HEK293 (cell line): ENCODE measurements around the gene PFKM.
A peak's percentile ranks its signal among the peaks of the same experiment; 100 is the strongest.

Experiments used
- EGR2 ChIP-seq: fragments of 450-650 bp; formaldehyde crosslinking; IDR thresholded peaks from 2 replicates; pipeline ENCODE4 v1.5.1; 2016; ENCODE audit warnings: low read depth, missing biosample characterization, missing genetic modification characterization
- GLIS1 ChIP-seq: fragments of 450-650 bp; formaldehyde crosslinking; IDR thresholded peaks from 2 replicates; pipeline ENCODE4 v1.5.1; 2016; ENCODE audit warnings: missing biosample characterization, missing genetic modification characterization
- GLIS2 ChIP-seq: fragments of 450-650 bp; formaldehyde crosslinking; IDR thresholded peaks from 2 replicates; pipeline ENCODE4 v1.5.1; 2016; ENCODE audit warnings: missing biosample characterization, missing genetic modification characterization
- HOXC10 ChIP-seq: sonication (generic); formaldehyde crosslinking; IDR thresholded peaks from 2 replicates; pipeline ENCODE4 v1.8.1; 2023; ENCODE audit warnings: mild to moderate bottlenecking, missing genetic modification reagents
- KLF8 ChIP-seq: fragments of 450-650 bp; formaldehyde crosslinking; IDR thresholded peaks from 2 replicates; pipeline ENCODE4 v1.5.1; 2016; ENCODE audit warnings: missing biosample characterization, missing genetic modification characterization
- SP2 ChIP-seq: fragments of 450-650 bp; formaldehyde crosslinking; IDR thresholded peaks from 2 replicates; pipeline ENCODE4 v1.5.1; 2016; ENCODE audit warnings: missing biosample characterization, missing genetic modification characterization
- TRIM28 ChIP-seq: IDR thresholded peaks from 2 replicates; pipeline ENCODE4 v1.6.1; 2011; ENCODE audit warnings: low read length, control low read depth, borderline replicate concordance
- ZBTB17 ChIP-seq: fragments of 450-650 bp; formaldehyde crosslinking; IDR thresholded peaks from 2 replicates; pipeline ENCODE4 v1.5.1; 2016; ENCODE audit warnings: missing biosample characterization, missing genetic modification characterization
- ZBTB20 ChIP-seq: fragments of 450-650 bp; formaldehyde crosslinking; IDR thresholded peaks from 2 replicates; pipeline ENCODE4 v1.5.1; 2016; ENCODE audit warnings: missing biosample characterization, missing genetic modification characterization
- ZEB2 ChIP-seq: fragments of 450-650 bp; formaldehyde crosslinking; IDR thresholded peaks from 2 replicates; pipeline ENCODE4 v1.5.1; 2016; ENCODE audit warnings: missing biosample characterization, missing genetic modification characterization
- ZFP69B ChIP-seq: fragments of 450-650 bp; formaldehyde crosslinking; IDR thresholded peaks from 2 replicates; pipeline ENCODE4 v1.5.1; 2016; ENCODE audit warnings: missing biosample characterization, missing genetic modification characterization
- ZIC2 ChIP-seq: fragments of 450-650 bp; formaldehyde crosslinking; IDR thresholded peaks from 2 replicates; pipeline ENCODE4 v1.5.1; 2016; ENCODE audit warnings: missing biosample characterization, missing genetic modification characterization
- ZNF202 ChIP-seq: fragments of 450-650 bp; formaldehyde crosslinking; IDR thresholded peaks from 2 replicates; pipeline ENCODE4 v1.5.1; 2016; ENCODE audit warnings: missing biosample characterization, missing genetic modification characterization, borderline replicate concordance
- ZNF248 ChIP-seq: fragments of 450-650 bp; formaldehyde crosslinking; IDR thresholded peaks from 2 replicates; pipeline ENCODE4 v1.5.1; 2017; ENCODE audit warnings: missing biosample characterization, missing genetic modification characterization
- ZNF280C ChIP-seq: fragments of 450-650 bp; formaldehyde crosslinking; IDR thresholded peaks from 2 replicates; pipeline ENCODE4 v1.5.1; 2016; ENCODE audit warnings: missing biosample characterization, missing genetic modification characterization
- ZNF324 ChIP-seq: fragments of 450-650 bp; formaldehyde crosslinking; IDR thresholded peaks from 2 replicates; pipeline ENCODE4 v1.5.1; 2016; ENCODE audit warnings: missing biosample characterization, missing genetic modification characterization
- ZNF529 ChIP-seq: fragments of 450-650 bp; formaldehyde crosslinking; IDR thresholded peaks from 2 replicates; pipeline ENCODE4 v1.5.1; 2017; ENCODE audit warnings: missing genetic modification characterization, missing biosample characterization; ENCODE audit not compliant: insufficient replicate concordance
- ZNF600 ChIP-seq: fragments of 450-650 bp; formaldehyde crosslinking; IDR thresholded peaks from 2 replicates; pipeline ENCODE4 v1.5.1; 2016; ENCODE audit warnings: missing biosample characterization, missing genetic modification characterization
- ZNF629 ChIP-seq: fragments of 450-650 bp; formaldehyde crosslinking; IDR thresholded peaks from 2 replicates; pipeline ENCODE4 v1.5.1; 2017; ENCODE audit warnings: missing biosample characterization, missing genetic modification characterization
- ZNF692 ChIP-seq: fragments of 450-650 bp; formaldehyde crosslinking; IDR thresholded peaks from 2 replicates; pipeline ENCODE4 v1.5.1; 2016; ENCODE audit warnings: missing biosample characterization, missing genetic modification characterization
- ZNF777 ChIP-seq: fragments of 450-650 bp; formaldehyde crosslinking; IDR thresholded peaks from 2 replicates; pipeline ENCODE4 v1.5.1; 2017; ENCODE audit warnings: missing biosample characterization, missing genetic modification characterization, borderline replicate concordance
- ZNF837 ChIP-seq: fragments of 450-650 bp; formaldehyde crosslinking; IDR thresholded peaks from 2 replicates; pipeline ENCODE4 v1.5.1; 2016; ENCODE audit warnings: missing biosample characterization, missing genetic modification characterization
- TF ChIP-seq, protein P1 (sequence below): fragments of 450-650 bp; formaldehyde crosslinking; IDR thresholded peaks from 2 replicates; pipeline ENCODE4 v1.5.1; 2017; ENCODE audit warnings: missing biosample characterization, missing genetic modification characterization
- TF ChIP-seq, protein P2 (sequence below): fragments of 450-650 bp; formaldehyde crosslinking; IDR thresholded peaks from 2 replicates; pipeline ENCODE4 v1.5.1; 2016; ENCODE audit warnings: missing biosample characterization, missing genetic modification characterization
- TF ChIP-seq, protein P3 (sequence below): fragments of 450-650 bp; formaldehyde crosslinking; IDR thresholded peaks from 2 replicates; pipeline ENCODE4 v1.5.1; 2016; ENCODE audit warnings: missing biosample characterization, missing genetic modification characterization
- TF ChIP-seq, protein P4 (sequence below): fragments of 450-650 bp; formaldehyde crosslinking; IDR thresholded peaks from 2 replicates; pipeline ENCODE4 v1.5.1; 2017; ENCODE audit warnings: missing biosample characterization, missing genetic modification characterization
- TF ChIP-seq, protein P5 (sequence below): fragments of 450-650 bp; formaldehyde crosslinking; IDR thresholded peaks from 2 replicates; pipeline ENCODE4 v1.5.1; 2016; ENCODE audit warnings: missing biosample characterization, missing genetic modification characterization

PFKM gene

DNA sequence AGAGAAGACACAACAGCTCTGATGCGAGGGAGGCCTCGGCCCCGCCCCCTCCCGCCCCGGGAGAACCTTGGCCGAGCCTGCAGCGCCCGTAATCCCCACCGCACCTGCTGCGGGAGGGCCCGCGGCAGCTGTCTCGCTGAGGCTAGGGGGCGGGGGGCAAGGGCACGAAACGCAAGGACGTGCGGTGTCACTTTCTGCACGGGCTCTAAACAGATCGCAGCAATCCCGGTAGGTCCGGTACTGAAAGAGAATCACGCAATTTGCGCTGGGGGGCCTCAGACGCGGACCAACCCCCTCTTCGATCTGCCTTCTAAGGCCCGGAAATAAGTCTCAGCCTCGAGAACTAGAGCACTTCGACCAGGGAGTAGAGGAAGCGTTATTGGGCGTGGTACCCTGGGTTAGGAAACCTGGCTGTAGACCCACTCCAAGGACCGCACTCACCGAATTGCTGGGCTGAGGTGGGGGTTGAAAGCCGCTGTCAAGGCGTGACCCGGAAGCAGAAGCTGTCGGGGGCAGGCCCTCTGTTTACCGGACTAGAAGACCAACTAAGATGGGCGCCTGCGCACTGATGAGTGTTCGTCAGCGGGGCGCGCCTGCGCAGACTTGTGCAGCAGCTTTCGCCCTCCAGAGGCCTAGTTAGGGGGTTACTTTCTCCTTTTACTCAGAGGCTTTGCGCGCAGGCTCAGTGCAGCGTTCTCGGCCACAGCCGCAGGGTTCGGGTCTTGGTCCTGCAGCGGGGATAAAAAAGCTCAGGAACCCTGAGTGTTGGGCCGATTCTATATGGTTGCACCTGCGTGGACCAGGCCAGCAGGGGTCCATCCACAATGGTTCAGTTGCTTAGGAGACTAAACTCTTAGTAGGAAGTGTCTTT, 38.1 kb downstream of the PFKM start, which contains the start of gene ASB8 (continued):
- TF ChIP-seq, protein P1, sequence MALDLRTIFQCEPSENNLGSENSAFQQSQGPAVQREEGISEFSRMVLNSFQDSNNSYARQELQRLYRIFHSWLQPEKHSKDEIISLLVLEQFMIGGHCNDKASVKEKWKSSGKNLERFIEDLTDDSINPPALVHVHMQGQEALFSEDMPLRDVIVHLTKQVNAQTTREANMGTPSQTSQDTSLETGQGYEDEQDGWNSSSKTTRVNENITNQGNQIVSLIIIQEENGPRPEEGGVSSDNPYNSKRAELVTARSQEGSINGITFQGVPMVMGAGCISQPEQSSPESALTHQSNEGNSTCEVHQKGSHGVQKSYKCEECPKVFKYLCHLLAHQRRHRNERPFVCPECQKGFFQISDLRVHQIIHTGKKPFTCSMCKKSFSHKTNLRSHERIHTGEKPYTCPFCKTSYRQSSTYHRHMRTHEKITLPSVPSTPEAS (tag by site-specific recombination), result 0 out of 2 replicates have a peak, but pooled peaks have one; percentile 7
- TF ChIP-seq ZNF324 (tag by site-specific recombination) (0 out of 2 replicates have a peak, but pooled peaks have one; percentile 16), SP2 (peak; percentile 85), ZNF600 (tag by site-specific recombination) (peak; percentile 52; the same call in 1 of the 2 replicates), ZNF202 (tag by site-specific recombination) (no peak), HOXC10 (no peak), ZIC2 (tag by site-specific recombination) (peak; percentile 28; the same call in 1 of the 2 replicates), ZNF777 (tag by site-specific recombination) (peak; percentile 53; the same call in 1 of the 2 replicates), ZNF280C (tag by site-specific recombination) (no peak), ZBTB20 (peak; percentile 38; the same call in 1 of the 2 replicates), ZNF529 (no peak), GLIS1 (tag by site-specific recombination) (peak; percentile 70), ZNF248 (no peak), ZNF629 (tag by site-specific recombination) (peak; percentile 67), ZEB2 (tag by site-specific recombination) (peak; percentile 92), ZNF837 (tag by site-specific recombination) (no peak), KLF8 (tag by site-specific recombination) (peak; percentile 52; the same call in 1 of the 2 replicates), ZFP69B (tag by site-specific recombination) (peak; percentile 52; the same call in 1 of the 2 replicates), TRIM28 (no peak; the same call in 1 of the 2 replicates), ZBTB17 (peak; percentile 82), ZNF692 (0 out of 2 replicates have a peak, but pooled peaks have one; percentile 51), GLIS2 (peak; percentile 88), EGR2 (tag by site-specific recombination) (peak; percentile 8; the same call in 1 of the 2 replicates)
- TF ChIP-seq, protein P2, sequence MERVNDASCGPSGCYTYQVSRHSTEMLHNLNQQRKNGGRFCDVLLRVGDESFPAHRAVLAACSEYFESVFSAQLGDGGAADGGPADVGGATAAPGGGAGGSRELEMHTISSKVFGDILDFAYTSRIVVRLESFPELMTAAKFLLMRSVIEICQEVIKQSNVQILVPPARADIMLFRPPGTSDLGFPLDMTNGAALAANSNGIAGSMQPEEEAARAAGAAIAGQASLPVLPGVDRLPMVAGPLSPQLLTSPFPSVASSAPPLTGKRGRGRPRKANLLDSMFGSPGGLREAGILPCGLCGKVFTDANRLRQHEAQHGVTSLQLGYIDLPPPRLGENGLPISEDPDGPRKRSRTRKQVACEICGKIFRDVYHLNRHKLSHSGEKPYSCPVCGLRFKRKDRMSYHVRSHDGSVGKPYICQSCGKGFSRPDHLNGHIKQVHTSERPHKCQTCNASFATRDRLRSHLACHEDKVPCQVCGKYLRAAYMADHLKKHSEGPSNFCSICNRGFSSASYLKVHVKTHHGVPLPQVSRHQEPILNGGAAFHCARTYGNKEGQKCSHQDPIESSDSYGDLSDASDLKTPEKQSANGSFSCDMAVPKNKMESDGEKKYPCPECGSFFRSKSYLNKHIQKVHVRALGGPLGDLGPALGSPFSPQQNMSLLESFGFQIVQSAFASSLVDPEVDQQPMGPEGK (tag by site-specific recombination), result peak; percentile 97
- TF ChIP-seq, protein P3, sequence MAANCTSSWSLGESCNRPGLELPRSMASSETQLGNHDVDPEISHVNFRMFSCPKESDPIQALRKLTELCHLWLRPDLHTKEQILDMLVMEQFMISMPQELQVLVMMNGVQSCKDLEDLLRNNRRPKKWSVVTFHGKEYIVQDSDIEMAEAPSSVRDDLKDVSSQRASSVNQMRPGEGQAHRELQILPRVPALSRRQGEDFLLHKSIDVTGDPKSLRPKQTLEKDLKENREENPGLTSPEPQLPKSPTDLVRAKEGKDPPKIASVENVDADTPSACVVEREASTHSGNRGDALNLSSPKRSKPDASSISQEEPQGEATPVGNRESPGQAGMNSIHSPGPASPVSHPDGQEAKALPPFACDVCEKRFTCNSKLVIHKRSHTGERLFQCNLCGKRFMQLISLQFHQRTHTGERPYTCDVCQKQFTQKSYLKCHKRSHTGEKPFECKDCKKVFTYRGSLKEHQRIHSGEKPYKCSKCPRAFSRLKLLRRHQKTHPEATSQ, result no peak
- TF ChIP-seq, protein P4, sequence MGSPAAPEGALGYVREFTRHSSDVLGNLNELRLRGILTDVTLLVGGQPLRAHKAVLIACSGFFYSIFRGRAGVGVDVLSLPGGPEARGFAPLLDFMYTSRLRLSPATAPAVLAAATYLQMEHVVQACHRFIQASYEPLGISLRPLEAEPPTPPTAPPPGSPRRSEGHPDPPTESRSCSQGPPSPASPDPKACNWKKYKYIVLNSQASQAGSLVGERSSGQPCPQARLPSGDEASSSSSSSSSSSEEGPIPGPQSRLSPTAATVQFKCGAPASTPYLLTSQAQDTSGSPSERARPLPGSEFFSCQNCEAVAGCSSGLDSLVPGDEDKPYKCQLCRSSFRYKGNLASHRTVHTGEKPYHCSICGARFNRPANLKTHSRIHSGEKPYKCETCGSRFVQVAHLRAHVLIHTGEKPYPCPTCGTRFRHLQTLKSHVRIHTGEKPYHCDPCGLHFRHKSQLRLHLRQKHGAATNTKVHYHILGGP (tag by site-specific recombination), result no peak
- TF ChIP-seq, protein P5, sequence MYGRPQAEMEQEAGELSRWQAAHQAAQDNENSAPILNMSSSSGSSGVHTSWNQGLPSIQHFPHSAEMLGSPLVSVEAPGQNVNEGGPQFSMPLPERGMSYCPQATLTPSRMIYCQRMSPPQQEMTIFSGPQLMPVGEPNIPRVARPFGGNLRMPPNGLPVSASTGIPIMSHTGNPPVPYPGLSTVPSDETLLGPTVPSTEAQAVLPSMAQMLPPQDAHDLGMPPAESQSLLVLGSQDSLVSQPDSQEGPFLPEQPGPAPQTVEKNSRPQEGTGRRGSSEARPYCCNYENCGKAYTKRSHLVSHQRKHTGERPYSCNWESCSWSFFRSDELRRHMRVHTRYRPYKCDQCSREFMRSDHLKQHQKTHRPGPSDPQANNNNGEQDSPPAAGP, result peak; percentile 68
